Panc1 (cell line): ENCODE measurements around the gene MAL. TPM values are rescaled to one million over a fixed set of nuclear protein-coding genes. Genes with fewer than 3 reads are reported as not detected.

ENCODE experiments used
- ATAC-seq: fragments of 200-7000 bp; cut with Tn5 transposase; 2 replicates; pipeline ENCODE4 v1.9.1; 2020; ENCODE audit warnings: mild to moderate bottlenecking, moderate library complexity
- BruUV-seq: library from RNA; stranded (reverse); fragments of 400-500 nt; replicated peaks from 2 replicates; lab custom pipeline; 2021; lab: Mats Ljungman, UMichigan
- CTCF ChIA-PET: fragments of 300-600 bp; sonication (Branson Sonifier 250); formaldehyde crosslinking; loops from one replicate; lab custom pipeline; 2022; ENCODE audit warnings: antibody characterized with exemption; lab: Charles Lee
- POLR2A ChIA-PET: fragments of 300-600 bp; sonication (Branson Sonifier 250); formaldehyde crosslinking; loops from one replicate; lab custom pipeline; 2022; ENCODE audit warnings: antibody characterized with exemption; lab: Charles Lee
- DNase-seq: peaks from one replicate; pipeline ENCODE4 v3.0.0-alpha.2; 2010; ENCODE audit warnings: low read depth, low spot score
- H3K27ac ChIP-seq: 2 replicates; pipeline ENCODE4 v1.5.1; 2011; ENCODE audit warnings: mild to moderate bottlenecking, low read length, inconsistent platforms
- H3K27me3 ChIP-seq: fragments of 200-500 bp; sonication (Bioruptor generic); 2 replicates; pipeline ENCODE4 v1.6.0; 2014; ENCODE audit warnings: low read length, inconsistent platforms; ENCODE audit not compliant: control insufficient read depth, insufficient read depth
- H3K36me3 ChIP-seq: fragments of 200-500 bp; sonication (Bioruptor generic); 2 replicates; pipeline ENCODE4 v1.5.1; 2014; ENCODE audit warnings: inconsistent platforms, mild to moderate bottlenecking, low read length, moderate library complexity; ENCODE audit not compliant: control insufficient read depth, insufficient read depth
- H3K4me1 ChIP-seq: 2 replicates; pipeline ENCODE4 v1.5.1; 2011; ENCODE audit warnings: inconsistent platforms, mild to moderate bottlenecking, low read length, moderate library complexity; ENCODE audit not compliant: control insufficient read depth, insufficient read depth
- H3K4me3 ChIP-seq, 2 experiments: 2 replicates each; pipeline ENCODE4 v1.5.1; 2011 to 2012; ENCODE audit warnings: low read depth in 2 of 2, low read length in 2 of 2, mild to moderate bottlenecking in 2 of 2, inconsistent platforms in 1 of 2, moderate library complexity in 1 of 2
- H3K9me3 ChIP-seq: fragments of 200-500 bp; sonication (Bioruptor generic); 2 replicates; pipeline ENCODE4 v1.5.1; 2014; ENCODE audit warnings: low read depth, mild to moderate bottlenecking, inconsistent platforms, low read length, moderate library complexity; ENCODE audit not compliant: control insufficient read depth, insufficient read depth
- POLR2AphosphoS5 ChIP-seq: IDR thresholded peaks from 2 replicates; pipeline ENCODE4 v1.6.1; 2012; ENCODE audit warnings: mild to moderate bottlenecking, low read depth, low read length, moderate library complexity
- REST ChIP-seq, 2 experiments: IDR thresholded peaks; 2 replicates each; pipeline ENCODE4 v1.6.1; 2011 to 2012; ENCODE audit warnings: low read depth in 2 of 2, control low read depth in 1 of 2, low read length in 1 of 2, mild to moderate bottlenecking in 1 of 2, moderate library complexity in 1 of 2; ENCODE audit not compliant: insufficient read depth in 1 of 2
- SIN3A ChIP-seq: IDR thresholded peaks from 2 replicates; pipeline ENCODE4 v1.6.1; 2012; ENCODE audit warnings: low read depth, mild to moderate bottlenecking, low read length, moderate library complexity, borderline replicate concordance; ENCODE audit not compliant: insufficient read depth
- TCF7L2 ChIP-seq: IDR thresholded peaks from 2 replicates; pipeline ENCODE4 v1.6.1; 2011; ENCODE audit warnings: mild to moderate bottlenecking, low read depth, low read length, inconsistent platforms
- in situ Hi-C: cut with HindIII; loops from 2 replicates; pipeline ENCODE4 v1.10.0; 2016; ENCODE audit warnings: low sequenced_read_pairs, low pct_unique_long_range_greater_than_20kb
- intact Hi-C: fragments of 100-400 bp; cut with micrococcal nuclease; formaldehyde crosslinking; loops from one replicate; pipeline ENCODE4 v1.10.0; 2022; ENCODE audit not compliant: unreplicated experiment
- total RNA-seq: library from RNA; stranded (reverse); gene quantifications from one replicate; pipeline ENCODE4 v1.2.1, GENCODE V29; 2021; ENCODE audit not compliant: unreplicated experiment
- TF ChIP-seq, protein P1 (sequence below): fragments of 450-650 bp; IDR thresholded peaks from 2 replicates; pipeline ENCODE4 v1.5.1; 2017; ENCODE audit warnings: mild to moderate bottlenecking

Gene MAL
- total RNA-seq, 1 experiment from 2014 or later = 1.3 TPM

DNA sequence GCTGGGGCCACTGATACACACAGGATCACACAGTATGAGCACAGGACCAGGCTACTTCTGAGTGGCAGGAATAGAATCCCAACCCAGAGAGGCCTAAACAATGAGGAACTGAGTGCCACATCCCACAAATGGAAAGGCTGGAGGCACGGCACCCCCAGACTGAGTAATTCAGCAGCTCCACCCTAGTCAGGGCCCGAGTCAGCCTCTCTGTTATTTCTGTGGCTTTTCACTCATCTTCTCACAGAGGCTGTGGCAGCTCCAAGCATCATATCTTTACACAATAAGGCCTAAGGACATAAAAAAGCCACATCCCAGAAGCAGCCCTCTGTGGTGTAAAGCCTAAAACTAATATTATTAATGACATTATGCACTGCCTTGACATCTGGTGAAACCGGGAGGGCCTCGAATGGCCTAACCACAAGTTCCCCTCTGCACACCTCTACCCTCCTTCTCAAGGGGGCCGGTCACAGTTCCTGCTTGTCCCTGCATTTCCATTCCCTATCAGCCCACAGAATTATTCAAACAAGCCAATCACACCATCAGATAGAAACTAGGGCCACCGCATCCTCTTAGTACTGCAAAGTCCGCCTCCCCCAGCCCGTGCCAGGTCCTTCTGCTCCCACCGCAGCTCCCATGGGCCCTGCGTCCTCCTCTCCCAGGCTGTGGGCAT is 12.5 kb upstream of the MAL start:
- H3K9me3 ChIP-seq = no peaks in the 10 kb centered on the region
- H3K36me3 ChIP-seq = no peaks in the 10 kb centered on the region
- DNase-seq (no peak), ATAC-seq (no peak)
- H3K4me3 ChIP-seq = no peak overlapping the region
- CTCF ChIA-PET = interaction anchor here (0.6 kb wide), 1 partner anchor 10 kb away, joined by 7 read pairs; no protein-coding TSS in a partner anchor
- H3K27ac ChIP-seq = no peak overlapping the region
- POLR2A ChIA-PET = interaction anchor here (0.7 kb wide), 1 partner anchor 76 kb away, joined by 4 read pairs; no protein-coding TSS in a partner anchor
- intact Hi-C loops (no loop called here), in situ Hi-C loops (no loop called here)
- no peak for TF ChIP-seq REST (IDR thresholded peaks at IDR 0.05; ENCODE audit: insufficient read depth in 1 of 2, low read depth in 2 of 2, low read length in 1 of 2)
- TF ChIP-seq, protein P1, sequence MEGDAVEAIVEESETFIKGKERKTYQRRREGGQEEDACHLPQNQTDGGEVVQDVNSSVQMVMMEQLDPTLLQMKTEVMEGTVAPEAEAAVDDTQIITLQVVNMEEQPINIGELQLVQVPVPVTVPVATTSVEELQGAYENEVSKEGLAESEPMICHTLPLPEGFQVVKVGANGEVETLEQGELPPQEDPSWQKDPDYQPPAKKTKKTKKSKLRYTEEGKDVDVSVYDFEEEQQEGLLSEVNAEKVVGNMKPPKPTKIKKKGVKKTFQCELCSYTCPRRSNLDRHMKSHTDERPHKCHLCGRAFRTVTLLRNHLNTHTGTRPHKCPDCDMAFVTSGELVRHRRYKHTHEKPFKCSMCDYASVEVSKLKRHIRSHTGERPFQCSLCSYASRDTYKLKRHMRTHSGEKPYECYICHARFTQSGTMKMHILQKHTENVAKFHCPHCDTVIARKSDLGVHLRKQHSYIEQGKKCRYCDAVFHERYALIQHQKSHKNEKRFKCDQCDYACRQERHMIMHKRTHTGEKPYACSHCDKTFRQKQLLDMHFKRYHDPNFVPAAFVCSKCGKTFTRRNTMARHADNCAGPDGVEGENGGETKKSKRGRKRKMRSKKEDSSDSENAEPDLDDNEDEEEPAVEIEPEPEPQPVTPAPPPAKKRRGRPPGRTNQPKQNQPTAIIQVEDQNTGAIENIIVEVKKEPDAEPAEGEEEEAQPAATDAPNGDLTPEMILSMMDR = no peak
- no peak for TF ChIP-seq TCF7L2
- TF ChIP-seq SIN3A = no peak
- no peak for TF ChIP-seq POLR2AphosphoS5
- no TSS peak for BruUV-seq
- no peaks in the 10 kb centered on the region for H3K4me1 ChIP-seq
- H3K27me3 ChIP-seq = no peaks in the 10 kb centered on the region

DNA sequence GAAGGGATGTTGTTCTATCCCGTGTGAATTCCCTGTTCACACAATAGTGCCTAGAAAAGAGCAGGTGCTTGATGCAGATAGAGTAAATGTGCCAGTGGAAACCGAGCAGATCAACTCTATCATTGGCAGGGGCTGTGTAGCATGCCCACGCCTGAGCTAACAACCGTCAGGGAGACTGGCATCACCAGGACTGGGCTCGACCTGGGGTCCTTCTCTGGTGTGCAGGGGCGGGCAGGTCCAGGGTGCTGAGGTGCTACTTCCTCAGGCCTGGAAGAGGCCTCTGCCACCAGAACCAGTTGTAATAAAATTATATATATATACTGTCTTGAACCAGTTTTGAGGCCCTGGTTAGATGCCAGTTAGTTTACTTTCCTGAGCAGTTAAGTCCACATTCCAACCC is 11.8 kb upstream of the MAL start:
- POLR2A ChIA-PET = no interaction called here
- H3K27me3 ChIP-seq = no peaks in the 10 kb centered on the region
- no TSS peak for BruUV-seq
- no peak for DNase-seq
- in situ Hi-C loops = no loop called here
- no peaks in the 10 kb centered on the region for H3K4me1 ChIP-seq
- H3K27ac ChIP-seq = no peak overlapping the region
- H3K4me3 ChIP-seq = no peak overlapping the region
- no peak for TF ChIP-seq TCF7L2
- no peak for TF ChIP-seq POLR2AphosphoS5
- no peak for TF ChIP-seq SIN3A
- no peak for TF ChIP-seq REST (IDR thresholded peaks at IDR 0.05; ENCODE audit: insufficient read depth in 1 of 2, low read depth in 2 of 2, low read length in 1 of 2)
- TF ChIP-seq, protein P1 = no peak
- no peaks in the 10 kb centered on the region for H3K9me3 ChIP-seq
- H3K36me3 ChIP-seq = no peaks in the 10 kb centered on the region
- no peak for ATAC-seq
- CTCF ChIA-PET = no interaction called here
- intact Hi-C loops = no loop called here
